Measurements from ENCODE around the gene CEP135. TPM values are rescaled to one million over a fixed set of nuclear protein-coding genes. Genes with fewer than 3 reads are reported as not detected.

CEP135 gene
- total and polyA plus RNA-seq, 2 experiments from 2014 or later = 5.7 to 6.6 TPM

GRCh38 chr4:55927803-55928437 lies 20.8 kb upstream of the CEP135 start:
- TF ChIP-seq EZH2 (IDR thresholded peaks at IDR 0.05; ENCODE audit: insufficient read depth, poor library complexity, severe bottlenecking) = no peak
- TF ChIP-seq EZH2phosphoT487 (IDR thresholded peaks at IDR 0.05; ENCODE audit: insufficient read depth, low read depth) = no peak
- in situ Hi-C loops (cut with MboI) = no loop called here
- Histone ChIP-seq H3K27me3 (replicated peaks; ENCODE audit: insufficient read depth) (no peaks in the 10 kb centered on the region), H3F3A (ENCODE audit: insufficient read depth) (no peaks in the 10 kb centered on the region), H2AFZ (no peak overlapping the region), H3K36me3 (ENCODE audit: low read depth) (no peaks in the 10 kb centered on the region), H3K4me2 (ENCODE audit: unreplicated experiment) (no peak overlapping the region), H3K4me3 (no peak overlapping the region), H4K20me1 (ENCODE audit: insufficient read depth) (no peaks in the 10 kb centered on the region), H3K79me2 (ENCODE audit: insufficient read depth) (no peaks in the 10 kb centered on the region), H3K9ac (no peak overlapping the region), H3K9me3 (ENCODE audit: low read depth) (no peaks in the 10 kb centered on the region), H3K9me2 (ENCODE audit: insufficient read depth) (no peaks in the 10 kb centered on the region), H3K27ac (no peak overlapping the region), H3K4me1 (ENCODE audit: insufficient read depth) (no peaks in the 10 kb centered on the region; the same call in 1 of the 2 replicates)
- WGBS, 2 experiments (ENCODE audit: low coverage in 1 of 2, low lambda C conversion rate in 2 of 2, missing lambda C conversion rate in 2 of 2) = 44 to 50% methylated on average over 2 of the region's 2 CpGs
- peak; percentile 49 for DNase-seq

GRCh38 chr4:55928846-55929245 lies 19.9 kb upstream of the CEP135 start:
- H3K4me2 ChIP-seq (ENCODE audit: unreplicated experiment) = no peak overlapping the region
- H3K36me3 ChIP-seq (ENCODE audit: low read depth) = no peaks in the 10 kb centered on the region
- H2AFZ ChIP-seq = no peak overlapping the region
- no peaks in the 10 kb centered on the region for H3K9me3 ChIP-seq (ENCODE audit: low read depth)
- no peak for DNase-seq
- no peak overlapping the region for H3K9ac ChIP-seq
- TF ChIP-seq EZH2 (IDR thresholded peaks at IDR 0.05; ENCODE audit: insufficient read depth, poor library complexity, severe bottlenecking) (no peak), EZH2phosphoT487 (IDR thresholded peaks at IDR 0.05; ENCODE audit: insufficient read depth, low read depth) (no peak)
- H3K27me3 ChIP-seq (replicated peaks; ENCODE audit: insufficient read depth) = no peaks in the 10 kb centered on the region
- H3K4me3 ChIP-seq = no peak overlapping the region
- no peaks in the 10 kb centered on the region; the same call in 1 of the 2 replicates for H3K4me1 ChIP-seq (ENCODE audit: insufficient read depth)
- in situ Hi-C loops (cut with MboI) = no loop called here
- no peaks in the 10 kb centered on the region for H4K20me1 ChIP-seq (ENCODE audit: insufficient read depth)
- WGBS, 2 experiments (ENCODE audit: low coverage in 1 of 2, low lambda C conversion rate in 2 of 2, missing lambda C conversion rate in 2 of 2) = 33% methylated on average over 1 of the region's 1 CpG
- H3K79me2 ChIP-seq (ENCODE audit: insufficient read depth) = no peaks in the 10 kb centered on the region
- H3K27ac ChIP-seq = no peak overlapping the region
- no peaks in the 10 kb centered on the region for H3K9me2 ChIP-seq (ENCODE audit: insufficient read depth)
- H3F3A ChIP-seq (ENCODE audit: insufficient read depth) = no peaks in the 10 kb centered on the region

GRCh38 chr4:55931043-55931442 lies 17.7 kb upstream of the CEP135 start:
- Histone ChIP-seq H3K36me3 (ENCODE audit: low read depth) (no peaks in the 10 kb centered on the region), H3K9ac (no peak overlapping the region), H3K4me2 (ENCODE audit: unreplicated experiment) (no peak overlapping the region), H3K4me1 (ENCODE audit: insufficient read depth) (no peaks in the 10 kb centered on the region; the same call in 1 of the 2 replicates), H3K27ac (no peak overlapping the region), H3K9me2 (ENCODE audit: insufficient read depth) (no peaks in the 10 kb centered on the region), H3K9me3 (ENCODE audit: low read depth) (no peaks in the 10 kb centered on the region), H4K20me1 (ENCODE audit: insufficient read depth) (no peaks in the 10 kb centered on the region), H2AFZ (no peak overlapping the region), H3F3A (ENCODE audit: insufficient read depth) (no peaks in the 10 kb centered on the region), H3K27me3 (replicated peaks; ENCODE audit: insufficient read depth) (no peaks in the 10 kb centered on the region), H3K79me2 (ENCODE audit: insufficient read depth) (no peaks in the 10 kb centered on the region), H3K4me3 (no peak overlapping the region)
- no peak for TF ChIP-seq EZH2 (IDR thresholded peaks at IDR 0.05; ENCODE audit: insufficient read depth, poor library complexity, severe bottlenecking)
- no peak for TF ChIP-seq EZH2phosphoT487 (IDR thresholded peaks at IDR 0.05; ENCODE audit: insufficient read depth, low read depth)
- 48 to 49% methylated on average over 2 of the region's 2 CpGs for WGBS, 2 experiments (ENCODE audit: low coverage in 1 of 2, low lambda C conversion rate in 2 of 2, missing lambda C conversion rate in 2 of 2)
- no peak for DNase-seq
- in situ Hi-C loops (cut with MboI) = no loop called here

- Histone ChIP-seq H2AFZ (no peak overlapping the region), H4K20me1 (ENCODE audit: insufficient read depth) (no peaks in the 10 kb centered on the region), H3K27me3 (replicated peaks; ENCODE audit: insufficient read depth) (no peaks in the 10 kb centered on the region), H3K4me1 (ENCODE audit: insufficient read depth) (no peaks in the 10 kb centered on the region; the same call in 1 of the 2 replicates), H3K4me3 (no peak overlapping the region), H3K9me2 (ENCODE audit: insufficient read depth) (no peaks in the 10 kb centered on the region), H3K79me2 (ENCODE audit: insufficient read depth) (no peaks in the 10 kb centered on the region), H3K9ac (no peak overlapping the region), H3K9me3 (ENCODE audit: low read depth) (no peaks in the 10 kb centered on the region), H3K4me2 (ENCODE audit: unreplicated experiment) (no peak overlapping the region), H3K27ac (no peak overlapping the region), H3F3A (ENCODE audit: insufficient read depth) (no peaks in the 10 kb centered on the region), H3K36me3 (ENCODE audit: low read depth) (no peaks in the 10 kb centered on the region; the same call in 1 of the 2 replicates)
- WGBS, 2 experiments (ENCODE audit: low coverage in 1 of 2, low lambda C conversion rate in 2 of 2, missing lambda C conversion rate in 2 of 2) = 59 to 61% methylated on average over 3 of the region's 3 CpGs
- TF ChIP-seq EZH2phosphoT487 (IDR thresholded peaks at IDR 0.05; ENCODE audit: insufficient read depth, low read depth) (no peak), EZH2 (IDR thresholded peaks at IDR 0.05; ENCODE audit: insufficient read depth, poor library complexity, severe bottlenecking) (no peak)
- in situ Hi-C loops (cut with MboI) = no loop called here
- peak; percentile 54 for DNase-seq
These were observed 16.9 kb upstream of the CEP135 start for GRCh38 chr4:55931833-55932232.
